Dermis lymphatic vessel endothelial cell (primary cell): Measurements from ENCODE around the gene GBP4. TPM values are rescaled to one million over a fixed set of nuclear protein-coding genes. Genes with fewer than 3 reads are reported as not detected.

Experiments used
- total RNA-seq: library from RNA; depleted of rRNA; stranded (reverse); fragments of >200 nt; gene quantifications from 2 replicates; pipeline ENCODE4 v1.2.1, GENCODE V29; 2014

GBP4 gene
- 0.54 and 1.0 TPM in 2 replicates for total RNA-seq

GRCh38 chr1:89198491-89199072, at the start of gene GBP4:
Gene GBP4, minus strand, starts transcription at chr1:89198942. Its CDS starts 108 bp downstream, at chr1:89198834.

GRCh38 chr1:89175601-89176256, 23.0 kb downstream of the GBP4 start, which contains the start of gene GBP7:
Gene GBP7, minus strand, starts transcription at chr1:89176003. Its CDS starts 4,068 bp downstream, at chr1:89171935.

Other genes with a start within 250 kb of the GBP4 start
- 17.4 and 17.9 TPM in 2 replicates for gene KYAT3, start 206.3 kb downstream of the GBP4 start, total RNA-seq
- 6.0 and 8.2 TPM in 2 replicates for gene RBMXL1, start 206.3 kb downstream of the GBP4 start, total RNA-seq
- 4.9 and 6.2 TPM in 2 replicates for gene GBP3, start 176.1 kb downstream of the GBP4 start, total RNA-seq
- gene GBP1, start 133.7 kb downstream of the GBP4 start, total RNA-seq = 3.4 and 6.5 TPM in 2 replicates
- gene GBP2, start 72.8 kb downstream of the GBP4 start, total RNA-seq = 13.4 and 31.6 TPM in 2 replicates
- not detected in 2 replicates for gene GBP7, start 22.9 kb downstream of the GBP4 start, total RNA-seq
- under 0.01 TPM in 2 replicates for gene GBP5, start 73.9 kb upstream of the GBP4 start, total RNA-seq
- not detected in 2 replicates for gene GBP6, start 165.1 kb upstream of the GBP4 start, total RNA-seq